GM12892 (cell line): ENCODE measurements around the gene MAGEA9B.
"Not testable (repeated sequence)": the region's sequence is repeated elsewhere in the genome, so short reads cannot be mapped to it uniquely, and the experiment has no call there.

ENCODE experiments used
- POLR2A ChIP-seq: IDR thresholded peaks from 2 replicates; pipeline ENCODE4 v1.6.1; 2011; ENCODE audit warnings: low read depth, low read length, control low read depth
- POLR2AphosphoS5 ChIP-seq: IDR thresholded peaks from 2 replicates; pipeline ENCODE4 v1.6.1; 2011; ENCODE audit warnings: low read depth, low read length, control low read depth

GRCh38 chrX:149595943-149596342 is 8.7 kb upstream of the MAGEA9B start:
- not testable (repeated sequence) for TF ChIP-seq POLR2A, POLR2AphosphoS5
